ENCODE data around the gene NTSR1. TPM values are rescaled to one million over a fixed set of nuclear protein-coding genes. Genes with fewer than 3 reads are reported as not detected.

The NTSR1 gene
- total and polyA plus RNA-seq, 2 of the 8 experiments (the other 6 are each of a cell fraction or from before 2014, with no cell fraction given) = 0.53 to 0.89 TPM

DNA sequence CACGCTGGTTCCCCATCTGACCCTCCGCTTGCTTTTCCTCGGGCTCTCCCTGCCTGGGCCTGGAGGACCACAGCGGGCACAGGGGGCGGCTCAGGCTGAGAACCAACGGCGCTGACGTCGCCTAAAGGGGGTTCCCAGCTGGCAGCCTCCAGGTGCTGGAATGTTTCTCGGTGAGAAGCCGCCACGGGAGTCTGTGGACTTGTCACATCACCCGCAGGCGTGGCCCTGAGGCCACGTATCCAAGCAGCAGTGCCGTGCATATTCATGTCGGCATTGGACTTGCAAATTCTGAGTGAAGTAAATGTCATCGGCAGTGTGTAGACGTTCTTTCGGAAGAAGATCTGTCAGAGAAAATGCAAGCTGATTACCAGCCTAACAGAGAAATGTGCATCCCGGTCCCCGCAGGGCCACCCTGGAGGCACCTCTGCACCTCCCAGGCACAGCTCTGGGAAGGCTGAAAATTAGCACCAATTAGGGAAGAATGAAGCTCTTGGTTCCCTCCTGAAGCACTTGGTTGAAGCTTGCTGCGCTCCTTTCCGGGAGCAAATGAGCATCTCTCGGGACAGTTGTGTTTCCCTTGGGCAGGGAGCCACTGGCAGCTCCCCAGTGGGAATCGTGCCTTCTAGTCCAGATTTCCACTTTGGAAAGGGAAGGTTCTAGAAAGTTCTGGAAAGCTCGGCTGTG lies 24.3 kb downstream of the NTSR1 start:
- no peak overlapping the region for H3K18ac ChIP-seq (ENCODE audit: extremely low read depth, low read length)
- no peak overlapping the region for H2BK120ac ChIP-seq (replicated peaks; ENCODE audit: low read depth, low read length)
- CTCF ChIA-PET (ENCODE audit: partially characterized antibody) = interaction anchor here (1.0 to 3.8 kb wide), 6 partner anchors 9 to 41 kb away, joined by 3 to 13 read pairs (median 6); partner anchors contain the start of gene NTSR1
- no peak for FAIRE-seq
- no peak overlapping the region for H3K23ac ChIP-seq (ENCODE audit: insufficient read length)
- H3K4me2 ChIP-seq (ENCODE audit: insufficient read depth in 1 of 2, low read depth in 2 of 2, low read length in 2 of 2) = no peak overlapping the region
- H3K27me3 ChIP-seq (replicated peaks in 1 of 4; ENCODE audit: control insufficient read depth in 3 of 4, extremely low read depth in 1 of 4, insufficient read depth in 3 of 4, low read length in 3 of 4) = 0 out of 7 replicates have a peak, but pooled peaks cover 0 to 3% (median 0%) of the 10 kb centered on the region in 4 experiments
- H3K9me3 ChIP-seq (ENCODE audit: insufficient read depth in 2 of 2, low read depth in 1 of 2, low read length in 1 of 2) = no peaks in the 10 kb centered on the region
- no peaks in the 10 kb centered on the region for H3K36me3 ChIP-seq (ENCODE audit: control insufficient read depth in 2 of 4, insufficient read depth in 4 of 4, low read length in 3 of 4)
- POLR2A ChIA-PET (ENCODE audit: partially characterized antibody) = no interaction called here
- H3K4ac ChIP-seq (replicated peaks; ENCODE audit: insufficient read length, low read depth, low read length) = no peak overlapping the region
- H3K79me1 ChIP-seq (ENCODE audit: low read depth, low read length) = no peaks in the 10 kb centered on the region
- no peaks in the 10 kb centered on the region; a peak in 1 of 7 replicates for H3K4me1 ChIP-seq (replicated peaks in 1 of 4; ENCODE audit: control insufficient read depth in 3 of 4, insufficient read depth in 4 of 4, low read length in 3 of 4)
- no peak for DNase-seq (ENCODE audit: low read depth in 1 of 2, low spot score in 2 of 2)
- no peaks in the 10 kb centered on the region for H3K79me2 ChIP-seq (ENCODE audit: control insufficient read depth in 1 of 2, insufficient read depth in 2 of 2, low read length in 2 of 2)
- H3K56ac ChIP-seq (replicated peaks; ENCODE audit: insufficient read length, low read depth, low read length) = no peak overlapping the region
- H2BK12ac ChIP-seq (ENCODE audit: low read depth, low read length) = no peak overlapping the region
- no peak overlapping the region for H2BK20ac ChIP-seq (ENCODE audit: low read length)
- no peaks in the 10 kb centered on the region for H3K23me2 ChIP-seq (ENCODE audit: low read depth, low read length)
- no peak overlapping the region for H3K9ac ChIP-seq (replicated peaks in 1 of 4; ENCODE audit: extremely low read depth in 1 of 4, low read depth in 3 of 4, low read length in 3 of 4)
- H2AFZ ChIP-seq (ENCODE audit: low read length) = no peak overlapping the region
- no peak overlapping the region for H2BK15ac ChIP-seq (ENCODE audit: low read length)
- H2BK5ac ChIP-seq (ENCODE audit: low read depth, low read length) = no peak overlapping the region
- no peaks in the 10 kb centered on the region for H4K20me1 ChIP-seq (replicated peaks in 1 of 2; ENCODE audit: control insufficient read depth in 1 of 2, insufficient read depth in 2 of 2, low read length in 2 of 2)
- no peak overlapping the region for H3K4me3 ChIP-seq (ENCODE audit: extremely low read depth in 1 of 4, insufficient read depth in 2 of 4, low read depth in 3 of 4, low read length in 4 of 4)
- 86% methylated on average over 22 of the region's 27 CpGs; no CpG with 5 or more reads in 1 of the 2 experiments for WGBS, 2 experiments (ENCODE audit: extremely low coverage in 1 of 2, insufficient coverage in 1 of 2, insufficient read length in 1 of 2, insufficient replicate concordance in 2 of 2, low coverage in 1 of 2, low lambda C conversion rate in 2 of 2, missing lambda C conversion rate in 1 of 2)
- no peak overlapping the region for H4K91ac ChIP-seq (replicated peaks; ENCODE audit: insufficient read length, low read length)
- no peak overlapping the region for H4K8ac ChIP-seq (ENCODE audit: extremely low read depth, insufficient read depth, low read length)
- H4K5ac ChIP-seq (ENCODE audit: insufficient read length, low read depth, low read length) = no peak overlapping the region
- H2AK5ac ChIP-seq (ENCODE audit: low read depth, low read length) = no peak overlapping the region
- H3K27ac ChIP-seq (ENCODE audit: low read depth, low read length) = no peak overlapping the region
- no peak overlapping the region for H3K14ac ChIP-seq (ENCODE audit: insufficient read length)
- TF ChIP-seq, protein P1, sequence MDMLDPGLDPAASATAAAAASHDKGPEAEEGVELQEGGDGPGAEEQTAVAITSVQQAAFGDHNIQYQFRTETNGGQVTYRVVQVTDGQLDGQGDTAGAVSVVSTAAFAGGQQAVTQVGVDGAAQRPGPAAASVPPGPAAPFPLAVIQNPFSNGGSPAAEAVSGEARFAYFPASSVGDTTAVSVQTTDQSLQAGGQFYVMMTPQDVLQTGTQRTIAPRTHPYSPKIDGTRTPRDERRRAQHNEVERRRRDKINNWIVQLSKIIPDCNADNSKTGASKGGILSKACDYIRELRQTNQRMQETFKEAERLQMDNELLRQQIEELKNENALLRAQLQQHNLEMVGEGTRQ (IDR thresholded peaks at IDR 0.05; ENCODE audit: low read length) = no peak
- TF ChIP-seq BRCA1 (IDR thresholded peaks at IDR 0.05; ENCODE audit: low read depth, low read length) (no peak), RFX5 (IDR thresholded peaks at IDR 0.05; ENCODE audit: borderline replicate concordance, low read depth, low read length) (no peak), CHD2 (IDR thresholded peaks at IDR 0.05; ENCODE audit: low read length) (no peak), KDM4A (IDR thresholded peaks at IDR 0.05; ENCODE audit: low read depth, low read length, severe bottlenecking) (no peak), SIRT6 (IDR thresholded peaks at IDR 0.05; ENCODE audit: low read length) (no peak), GTF2F1 (IDR thresholded peaks at IDR 0.05; ENCODE audit: borderline replicate concordance, low read depth, low read length) (no peak), SIX5 (IDR thresholded peaks at IDR 0.05; ENCODE audit: low read depth, low read length) (no peak), SUZ12 (IDR thresholded peaks at IDR 0.05; ENCODE audit: low read length) (no peak), YY1 (IDR thresholded peaks at IDR 0.05; ENCODE audit: low read depth, low read length) (no peak), TBP (IDR thresholded peaks at IDR 0.05; ENCODE audit: low read depth, low read length) (no peak), TEAD4 (IDR thresholded peaks at IDR 0.05; ENCODE audit: low read depth, low read length) (no peak), FOSL1 (IDR thresholded peaks at IDR 0.05; ENCODE audit: insufficient read depth, low read depth, low read length) (no peak), ASH2L (IDR thresholded peaks at IDR 0.05; ENCODE audit: low read length) (no peak)
